ENCODE measurements around the gene SH3BP1. TPM values are rescaled to one million over a fixed set of nuclear protein-coding genes. Genes with fewer than 3 reads are reported as not detected.
A peak's percentile ranks its signal among the peaks of the same experiment; 100 is the strongest.

The SH3BP1 gene
- total RNA-seq, 1 experiment from 2014 or later, result 12.9 TPM

- no TSS peak for BruUV-seq (replicated peaks)
- DNase-seq (ENCODE audit: low spot score), result no peak
- intact Hi-C loops (cut with micrococcal nuclease; ENCODE audit: unreplicated experiment), result loop anchor here (5.0 kb wide), 1 partner anchor 41 kb away; no protein-coding TSS in a partner anchor
- H3K27me3 ChIP-seq (replicated peaks; ENCODE audit: insufficient read depth, low read depth, low read length, poor library complexity), result no peaks in the 10 kb centered on the region
- no peak overlapping the region for H3K27ac ChIP-seq (ENCODE audit: low read depth, low read length, poor library complexity, severe bottlenecking)
- H3K4me1 ChIP-seq (ENCODE audit: insufficient read depth, low read length, poor library complexity, severe bottlenecking), result peaks cover 14% of the 10 kb centered on the region
- TF ChIP-seq EZH2 (IDR thresholded peaks at IDR 0.05; ENCODE audit: borderline replicate concordance, low read depth, low read length, poor library complexity, severe bottlenecking), result no peak
- TF ChIP-seq, protein P1, sequence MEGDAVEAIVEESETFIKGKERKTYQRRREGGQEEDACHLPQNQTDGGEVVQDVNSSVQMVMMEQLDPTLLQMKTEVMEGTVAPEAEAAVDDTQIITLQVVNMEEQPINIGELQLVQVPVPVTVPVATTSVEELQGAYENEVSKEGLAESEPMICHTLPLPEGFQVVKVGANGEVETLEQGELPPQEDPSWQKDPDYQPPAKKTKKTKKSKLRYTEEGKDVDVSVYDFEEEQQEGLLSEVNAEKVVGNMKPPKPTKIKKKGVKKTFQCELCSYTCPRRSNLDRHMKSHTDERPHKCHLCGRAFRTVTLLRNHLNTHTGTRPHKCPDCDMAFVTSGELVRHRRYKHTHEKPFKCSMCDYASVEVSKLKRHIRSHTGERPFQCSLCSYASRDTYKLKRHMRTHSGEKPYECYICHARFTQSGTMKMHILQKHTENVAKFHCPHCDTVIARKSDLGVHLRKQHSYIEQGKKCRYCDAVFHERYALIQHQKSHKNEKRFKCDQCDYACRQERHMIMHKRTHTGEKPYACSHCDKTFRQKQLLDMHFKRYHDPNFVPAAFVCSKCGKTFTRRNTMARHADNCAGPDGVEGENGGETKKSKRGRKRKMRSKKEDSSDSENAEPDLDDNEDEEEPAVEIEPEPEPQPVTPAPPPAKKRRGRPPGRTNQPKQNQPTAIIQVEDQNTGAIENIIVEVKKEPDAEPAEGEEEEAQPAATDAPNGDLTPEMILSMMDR (conservative IDR thresholded peaks at IDR 0.05; ENCODE audit: low read depth, low read length), result no peak
- ChIA-PET CTCF (interaction anchor here (0.6 to 4.2 kb wide), 3 partner anchors 35 to 44 kb away, joined by 4 to 45 read pairs (median 6); partner anchors contain the start of gene NOL12), POLR2A (ENCODE audit: low non-redundant PET) (no interaction called here)
- no peaks in the 10 kb centered on the region for H3K9me3 ChIP-seq (ENCODE audit: low read depth, low read length, poor library complexity, severe bottlenecking)
- no peaks in the 10 kb centered on the region for H3K36me3 ChIP-seq (ENCODE audit: insufficient read depth, low read length, poor library complexity, severe bottlenecking)
- no peak overlapping the region for H3K4me3 ChIP-seq (ENCODE audit: low read depth, low read length, poor library complexity, severe bottlenecking)
Measured at GRCh38 chr22:37641561-37641949, 2.1 kb downstream of the SH3BP1 start.

DNA sequence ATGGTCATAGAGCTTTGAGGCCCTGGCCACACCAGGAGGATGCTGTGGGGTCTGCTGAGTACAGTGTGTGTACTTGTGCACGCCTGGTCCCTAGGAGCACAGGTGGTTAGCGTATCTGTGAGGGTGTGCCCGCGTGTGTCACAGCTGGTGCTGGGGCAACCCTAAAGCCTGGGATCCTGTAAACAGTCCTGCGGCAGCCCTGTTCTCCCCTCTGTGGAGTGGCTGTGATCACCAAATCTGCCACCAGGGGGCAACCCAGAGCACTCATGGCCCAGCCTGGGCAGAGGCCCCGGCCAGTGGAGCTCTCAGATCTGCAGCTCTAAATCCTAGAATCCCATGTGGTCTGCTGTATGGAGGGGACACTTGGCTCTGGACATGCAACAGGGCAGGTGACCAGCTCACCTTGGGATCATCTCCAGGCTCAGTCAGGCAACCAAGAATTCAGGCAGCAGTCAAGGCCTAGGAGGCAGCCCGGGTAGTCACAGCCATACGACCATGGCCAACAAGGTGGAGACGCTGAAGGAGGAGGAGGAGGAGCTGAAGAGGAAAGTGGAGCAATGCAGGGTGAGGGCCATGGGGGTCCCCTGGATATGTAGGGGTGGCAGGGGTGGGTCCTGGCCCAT lies 3.9 kb downstream of the SH3BP1 start:
- ChIA-PET CTCF (interaction anchor here (0.5 to 4.2 kb wide), 25 partner anchors 9 to 890 kb away, joined by 3 to 45 read pairs (median 4); partner anchors contain the start of genes LGALS1, NOL12 and PDXP), POLR2A (ENCODE audit: low non-redundant PET) (no interaction called here)
- intact Hi-C loops (cut with micrococcal nuclease; ENCODE audit: unreplicated experiment), result loop anchor here (1.0 to 5.0 kb wide), 2 partner anchors 39 to 148 kb away; no protein-coding TSS in a partner anchor
- BruUV-seq (replicated peaks), result no TSS peak
- H3K27ac ChIP-seq (ENCODE audit: low read depth, low read length, poor library complexity, severe bottlenecking), result no peak overlapping the region
- no peaks in the 10 kb centered on the region for H3K27me3 ChIP-seq (replicated peaks; ENCODE audit: insufficient read depth, low read depth, low read length, poor library complexity)
- DNase-seq (ENCODE audit: low spot score), result peak; percentile 86
- no peaks in the 10 kb centered on the region for H3K9me3 ChIP-seq (ENCODE audit: low read depth, low read length, poor library complexity, severe bottlenecking)
- H3K36me3 ChIP-seq (ENCODE audit: insufficient read depth, low read length, poor library complexity, severe bottlenecking), result peaks cover 3% of the 10 kb centered on the region
- TF ChIP-seq EZH2 (IDR thresholded peaks at IDR 0.05; ENCODE audit: borderline replicate concordance, low read depth, low read length, poor library complexity, severe bottlenecking), result no peak
- TF ChIP-seq, protein P1 (conservative IDR thresholded peaks at IDR 0.05; ENCODE audit: low read depth, low read length), result peak; percentile 93
- peaks cover 26% of the 10 kb centered on the region for H3K4me1 ChIP-seq (ENCODE audit: insufficient read depth, low read length, poor library complexity, severe bottlenecking)
- H3K4me3 ChIP-seq (ENCODE audit: low read depth, low read length, poor library complexity, severe bottlenecking), result no peak overlapping the region

- H3K4me3 ChIP-seq (ENCODE audit: low read depth, low read length, poor library complexity, severe bottlenecking), result no peak overlapping the region
- POLR2A ChIA-PET (ENCODE audit: low non-redundant PET), result interaction anchor here (0.7 kb wide), 1 partner anchor 8 kb away, joined by 9 read pairs; no protein-coding TSS in a partner anchor
- no peak for DNase-seq (ENCODE audit: low spot score)
- CTCF ChIA-PET, result no interaction called here
- peaks cover 3% of the 10 kb centered on the region for H3K36me3 ChIP-seq (ENCODE audit: insufficient read depth, low read length, poor library complexity, severe bottlenecking)
- peaks cover 13% of the 10 kb centered on the region for H3K4me1 ChIP-seq (ENCODE audit: insufficient read depth, low read length, poor library complexity, severe bottlenecking)
- H3K9me3 ChIP-seq (ENCODE audit: low read depth, low read length, poor library complexity, severe bottlenecking), result no peaks in the 10 kb centered on the region
- no peaks in the 10 kb centered on the region for H3K27me3 ChIP-seq (replicated peaks; ENCODE audit: insufficient read depth, low read depth, low read length, poor library complexity)
- no peak for TF ChIP-seq EZH2 (IDR thresholded peaks at IDR 0.05; ENCODE audit: borderline replicate concordance, low read depth, low read length, poor library complexity, severe bottlenecking)
- TF ChIP-seq, protein P1 (conservative IDR thresholded peaks at IDR 0.05; ENCODE audit: low read depth, low read length), result no peak
- BruUV-seq (replicated peaks), result no TSS peak
- H3K27ac ChIP-seq (ENCODE audit: low read depth, low read length, poor library complexity, severe bottlenecking), result no peak overlapping the region
- intact Hi-C loops (cut with micrococcal nuclease; ENCODE audit: unreplicated experiment), result no loop called here
Measured at GRCh38 chr22:37647317-37647716, 7.8 kb downstream of the SH3BP1 start.
